Stimulated activated naive CD4-positive, alpha-beta T cell (primary cell): Measurements from ENCODE around the gene PRR16.
"Not testable (repeated sequence)": the region's sequence is repeated elsewhere in the genome, so short reads cannot be mapped to it uniquely, and the experiment has no call there.

Source experiments
- DNase-seq, 6 experiments: peaks; one replicate each; lab custom pipeline; 2025; lab: John Stamatoyannopoulos, UW

The PRR16 gene

GRCh38 chr5:120463991-120464626 is at the start of gene PRR16:
Gene PRR16, plus strand, starts transcription at chr5:120464300.
- no peak for DNase-seq

- no peak for DNase-seq
Observed at GRCh38 chr5:120415985-120416384, 48.1 kb upstream of the PRR16 start.

GRCh38 chr5:120419127-120419526 is 45.0 kb upstream of the PRR16 start:
- no peak for DNase-seq

GRCh38 chr5:120426633-120427275 is 37.3 kb upstream of the PRR16 start:
- DNase-seq, result not testable (repeated sequence)

- no peak for DNase-seq
Observed at GRCh38 chr5:120430572-120430971, 33.5 kb upstream of the PRR16 start.

GRCh38 chr5:120432861-120433260 is 31.2 kb upstream of the PRR16 start:
- no peak for DNase-seq

- DNase-seq, result no peak
Observed at GRCh38 chr5:120435129-120435528, 29.0 kb upstream of the PRR16 start.

GRCh38 chr5:120436996-120437395 is 27.1 kb upstream of the PRR16 start:
- no peak for DNase-seq

DNA sequence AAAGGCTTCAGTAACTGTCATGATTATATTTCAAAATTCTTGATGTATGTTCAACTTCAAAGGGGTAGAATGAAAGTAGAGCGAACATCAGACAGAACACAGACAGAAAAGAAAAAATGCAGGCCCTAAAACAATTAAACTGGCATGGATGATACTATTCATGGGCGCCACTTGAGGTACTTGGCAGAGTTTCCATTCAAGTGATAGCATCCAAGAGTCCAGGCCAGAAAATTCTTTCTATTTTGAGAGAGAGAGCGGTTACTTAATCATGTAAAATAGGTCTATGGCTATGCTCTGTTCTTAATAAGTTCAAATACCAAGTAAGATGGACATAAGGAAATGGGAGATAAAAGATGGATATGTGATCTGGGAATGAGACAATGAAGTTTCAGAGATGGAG is 21.4 kb upstream of the PRR16 start:
- no peak for DNase-seq

DNA sequence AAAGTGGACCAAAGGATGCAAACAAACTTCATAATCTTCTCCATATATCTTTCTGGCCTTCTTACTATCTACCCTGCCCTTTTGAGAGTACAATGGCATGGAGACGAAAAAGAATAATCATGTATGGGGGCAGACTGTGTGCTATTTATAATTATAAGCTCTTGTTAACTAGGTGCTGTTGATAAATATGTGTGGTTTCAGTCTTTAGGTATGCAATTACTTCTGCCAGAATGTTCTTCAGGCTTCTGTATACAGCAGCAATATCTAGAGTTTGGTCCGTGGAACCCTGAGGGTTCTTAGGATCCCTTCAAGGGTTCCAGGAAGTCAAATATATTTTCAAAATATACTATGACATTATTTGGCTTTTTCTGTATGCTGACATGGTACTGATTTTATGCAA is 20.5 kb upstream of the PRR16 start:
- DNase-seq, result no peak

DNA sequence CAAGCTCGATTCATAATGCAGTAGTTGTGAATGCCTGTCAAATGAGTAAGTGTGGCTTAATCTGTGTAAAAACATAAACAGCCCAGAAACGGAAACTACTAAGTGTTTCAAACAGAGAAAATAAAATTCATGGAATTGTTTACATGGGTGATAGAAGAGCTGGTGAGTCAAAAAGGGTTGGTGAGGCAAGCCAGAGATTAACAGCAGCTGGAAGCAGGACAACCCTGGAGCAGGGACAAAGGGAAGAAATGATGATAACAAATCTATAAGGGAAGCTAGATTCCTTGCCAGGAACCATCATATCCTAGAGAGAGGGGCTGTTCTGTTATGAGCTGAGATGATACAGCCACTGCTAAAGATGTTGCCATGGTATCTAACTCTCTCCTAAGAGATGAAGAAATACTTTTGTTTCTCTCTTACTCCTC is 18.0 kb upstream of the PRR16 start:
- no peak for DNase-seq

DNA sequence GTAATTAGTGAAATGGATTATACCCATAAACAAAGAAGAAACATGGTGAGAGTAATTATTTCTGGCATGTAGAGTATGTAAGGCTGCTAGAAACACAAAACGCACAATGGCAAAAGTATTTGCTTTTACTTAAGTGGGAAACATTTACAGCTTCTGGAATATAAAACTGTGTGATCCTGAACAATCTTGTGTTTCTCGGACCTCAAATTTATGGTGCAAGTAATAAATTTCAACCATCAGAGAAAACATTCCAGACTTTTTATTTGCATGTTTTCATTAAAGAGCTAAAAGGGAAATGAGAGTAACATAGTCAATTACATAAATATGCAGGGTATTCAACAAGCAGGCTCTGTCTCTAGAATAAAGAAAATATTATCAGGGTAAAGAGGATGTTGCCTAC is 17.2 kb upstream of the PRR16 start:
- DNase-seq, result no peak

DNA sequence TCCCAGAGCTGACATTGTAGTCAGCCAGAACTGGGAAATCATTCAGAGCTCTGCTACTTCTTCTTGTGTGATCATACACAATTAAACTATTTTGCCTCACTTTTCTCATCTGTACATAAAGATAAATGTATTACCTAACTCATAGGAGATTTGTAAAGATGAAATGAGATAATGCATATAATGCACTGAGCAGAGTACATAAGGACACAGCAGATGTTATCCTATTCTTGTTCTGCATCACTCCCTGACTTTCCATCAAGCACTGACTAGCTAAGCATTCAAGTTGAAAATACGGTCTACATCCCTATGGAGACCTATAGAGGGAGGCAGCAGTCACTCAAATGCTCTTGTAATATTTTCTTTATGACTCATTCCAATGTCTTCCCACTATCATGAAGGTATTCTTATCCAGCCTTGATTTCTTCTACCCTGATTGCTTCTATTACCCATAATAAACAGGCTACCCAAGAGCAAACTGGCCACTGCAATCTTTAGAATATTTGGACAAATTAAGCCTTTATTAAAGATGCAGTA is 16.3 kb upstream of the PRR16 start:
- no peak for DNase-seq

DNA sequence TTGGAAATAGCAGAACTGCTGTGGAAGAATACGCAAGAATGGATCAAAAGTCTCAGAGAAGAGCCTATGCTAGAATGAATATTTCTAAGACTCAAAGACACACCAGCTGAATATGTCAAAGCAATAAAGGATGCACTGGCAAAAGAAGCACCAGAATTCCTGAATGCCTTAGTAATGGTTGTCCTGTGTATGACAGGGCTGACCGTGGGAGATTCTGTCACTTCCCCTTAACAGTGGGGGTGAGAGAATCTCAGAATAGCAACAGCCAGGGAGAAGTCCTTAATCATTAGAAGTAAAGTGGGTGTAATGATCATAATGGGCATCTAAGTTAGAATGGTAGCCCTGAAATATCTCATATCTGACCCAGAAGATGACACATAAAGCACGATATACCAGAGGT is 14.6 kb upstream of the PRR16 start:
- DNase-seq, result no peak

DNA sequence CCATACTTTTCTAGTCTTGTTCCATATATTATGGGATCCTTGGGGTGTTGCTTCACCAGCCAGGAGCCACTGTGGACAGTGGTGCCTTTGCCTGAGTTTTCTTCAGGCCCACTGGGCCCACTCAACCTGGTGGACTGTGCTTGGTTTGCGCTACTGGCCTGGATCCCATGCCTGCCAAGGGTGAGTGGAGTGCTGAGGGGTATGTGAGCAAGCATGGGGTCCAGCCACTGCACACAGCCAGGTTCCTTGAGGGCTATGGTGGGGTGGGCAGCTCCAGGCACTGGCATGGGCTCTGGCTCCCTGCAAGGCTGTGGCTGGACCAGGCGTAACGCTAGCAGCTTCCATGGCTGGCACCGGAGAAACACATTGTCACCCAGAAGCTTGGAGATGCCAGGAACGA is 13.2 kb upstream of the PRR16 start:
- no peak for DNase-seq

DNA sequence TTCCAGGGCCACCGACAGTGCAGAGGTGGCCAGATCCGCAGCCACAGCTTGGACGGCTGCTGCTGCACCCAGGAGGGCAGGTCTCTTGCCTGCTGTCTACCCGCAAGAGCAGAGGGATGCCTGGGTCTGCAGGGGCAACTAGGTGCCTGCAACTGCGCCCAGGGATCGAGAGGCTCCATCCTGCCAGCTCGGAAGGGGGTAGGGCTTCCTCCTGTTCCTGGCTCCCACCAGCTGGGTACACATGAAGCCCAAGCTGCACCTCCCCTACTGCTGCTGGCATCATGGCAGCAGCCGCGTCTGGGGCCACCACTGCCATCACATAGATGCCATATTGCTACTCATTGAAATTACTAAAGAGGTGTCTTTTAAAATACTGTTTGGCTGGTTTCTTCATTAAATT is 12.7 kb upstream of the PRR16 start:
- DNase-seq, result no peak

DNA sequence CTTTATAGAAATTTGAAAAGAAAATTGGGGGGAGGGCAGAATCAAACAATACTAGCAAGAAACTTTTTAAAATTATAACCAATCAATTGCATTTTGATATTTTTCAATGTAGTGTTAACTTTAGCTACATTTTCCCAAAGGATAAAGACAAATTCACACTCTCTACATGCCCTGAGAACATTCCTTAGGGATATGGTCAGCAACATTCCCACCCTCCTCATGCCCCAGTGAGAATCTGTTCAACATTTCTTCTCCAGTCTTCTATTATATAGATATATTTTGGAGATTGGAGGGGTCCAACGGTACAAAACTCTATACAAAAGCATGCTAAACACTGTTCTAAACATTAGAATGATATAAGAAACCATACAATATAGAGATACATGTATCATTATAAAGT is 11.6 kb upstream of the PRR16 start:
- no peak for DNase-seq

DNA sequence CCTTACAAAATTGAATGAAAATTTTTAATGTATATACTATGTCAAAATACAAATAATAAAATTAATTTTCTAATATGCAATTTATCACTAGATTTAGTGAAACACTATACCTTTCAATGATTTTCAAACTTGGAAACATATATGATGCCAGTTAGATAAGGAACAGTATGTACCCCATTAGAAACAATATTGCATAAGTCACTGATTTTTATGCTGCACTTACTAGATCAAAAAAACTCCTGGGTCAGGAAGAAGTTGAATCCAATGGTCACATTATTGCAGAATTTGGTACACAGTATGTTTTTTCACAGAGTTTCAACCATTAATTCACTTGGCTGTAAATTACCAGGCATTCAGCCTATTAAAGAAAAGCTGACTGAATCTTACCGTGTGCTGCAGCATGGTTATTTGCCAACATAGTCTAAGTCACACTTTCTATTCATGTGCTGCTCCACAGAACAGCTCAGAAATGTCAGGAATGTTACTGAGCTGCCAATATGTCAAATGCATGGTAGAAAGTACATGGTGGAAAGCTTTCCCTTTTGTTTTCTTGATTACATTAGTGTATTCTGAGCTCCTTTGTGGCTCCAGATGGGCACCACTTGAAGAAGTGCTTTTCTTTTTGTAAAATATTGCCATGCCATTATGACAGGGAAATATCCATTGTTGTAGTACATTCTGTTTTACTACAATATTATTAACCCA is 9.9 kb upstream of the PRR16 start:
- no peak for DNase-seq

- no peak for DNase-seq
Observed at GRCh38 chr5:120456006-120456405, 8.1 kb upstream of the PRR16 start.

DNA sequence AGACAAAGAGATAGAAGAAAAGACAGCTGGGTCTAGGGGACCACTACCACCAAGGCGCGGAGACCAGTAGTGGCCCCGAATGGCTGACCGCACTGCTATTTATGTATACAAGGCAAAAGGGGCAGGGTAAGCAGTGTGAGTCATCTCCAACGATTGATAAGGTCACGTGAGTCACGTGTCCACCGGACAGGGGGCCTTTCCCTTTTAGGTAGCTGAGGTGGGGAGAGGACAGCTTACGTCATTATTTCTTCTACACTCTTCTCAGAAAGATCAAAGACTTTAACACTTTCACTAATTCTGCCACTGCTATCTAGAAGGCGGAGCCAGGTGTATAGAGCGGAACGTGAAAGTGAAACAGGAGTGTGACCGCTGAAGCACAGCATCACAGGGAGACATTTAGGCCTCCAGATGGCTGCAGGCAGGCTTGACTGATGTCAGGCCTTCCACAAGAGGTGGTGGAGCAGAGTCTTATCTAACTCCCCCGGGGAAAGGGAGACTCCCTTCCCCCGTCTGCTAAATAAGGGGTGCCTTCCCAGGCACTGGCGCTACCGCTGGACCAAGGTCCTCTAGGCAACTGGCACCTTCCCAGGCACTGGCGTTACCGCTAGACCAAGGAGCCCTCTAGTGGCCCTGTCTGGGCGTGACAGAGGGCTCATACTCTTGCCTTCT is 6.1 kb upstream of the PRR16 start:
- DNase-seq, result peak in 4 of 6 experiments; percentile 3 to 43 (median 26)

DNA sequence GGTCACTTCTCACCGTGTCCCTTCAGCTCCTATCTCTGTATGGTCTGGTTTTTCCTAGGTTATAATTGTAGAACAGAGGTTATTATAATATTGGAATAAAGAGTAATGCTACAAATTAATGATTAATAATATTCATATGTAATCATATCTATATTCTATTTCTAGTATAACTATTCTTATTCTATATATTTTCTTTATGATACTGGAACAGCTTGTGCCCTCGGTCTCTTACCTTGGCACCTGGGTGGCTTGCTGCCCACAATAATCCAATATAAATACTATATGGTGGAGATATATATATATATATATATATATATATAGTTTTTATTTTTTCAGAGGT is 5.6 kb upstream of the PRR16 start:
- not testable (repeated sequence) for DNase-seq

DNA sequence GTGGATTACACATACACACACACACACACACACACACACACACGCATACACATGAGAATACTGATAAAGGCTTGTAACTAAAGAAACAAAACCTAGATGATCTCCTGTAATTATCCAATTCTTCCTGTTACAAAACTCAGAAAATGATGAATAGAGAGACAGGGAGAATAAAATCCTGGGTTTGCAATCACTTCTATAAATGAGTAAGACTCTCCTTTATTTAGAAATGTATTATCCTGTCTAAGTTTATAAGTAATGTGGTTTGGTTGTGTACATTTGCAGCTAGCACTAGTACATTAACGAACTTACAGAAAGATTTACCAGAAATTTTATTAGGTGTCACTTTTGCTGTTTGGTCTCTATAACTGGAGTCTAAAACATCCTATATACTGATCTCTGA is 2.8 kb upstream of the PRR16 start:
- no peak for DNase-seq
